HFFc6 (cell line): ENCODE data around the gene EN2. TPM values are rescaled to one million over a fixed set of nuclear protein-coding genes. Genes with fewer than 3 reads are reported as not detected.

Source experiments
- DNase-seq: peaks from one replicate; pipeline ENCODE4 v3.0.0-alpha.2; 2018
- H3K27ac Mint-ChIP-seq: 2 replicates; pipeline ENCODE4 v1.8.0; 2020; ENCODE audit warnings: mild to moderate bottlenecking, mixed read lengths
- H3K27me3 Mint-ChIP-seq: 2 replicates; pipeline ENCODE4 v1.8.0; 2021; ENCODE audit warnings: mild to moderate bottlenecking, moderate library complexity, mixed read lengths; ENCODE audit not compliant: insufficient read depth
- H3K36me3 Mint-ChIP-seq: 2 replicates; pipeline ENCODE4 v1.8.0; 2021; ENCODE audit warnings: low read depth, mixed read lengths
- H3K4me1 Mint-ChIP-seq: 2 replicates; pipeline ENCODE4 v1.8.0; 2020; ENCODE audit warnings: low read depth, mixed read lengths
- H3K4me3 Mint-ChIP-seq: 2 replicates; pipeline ENCODE4 v1.8.0; 2020; ENCODE audit warnings: mild to moderate bottlenecking, moderate library complexity, mixed read lengths
- H3K9me3 Mint-ChIP-seq: 2 replicates; pipeline ENCODE4 v1.8.0; 2020; ENCODE audit warnings: mild to moderate bottlenecking, mixed read lengths
- total RNA-seq, 6 experiments: library from RNA; stranded (reverse); fragmentation: NEBNext Ultra II Directional; extraction: Animal tissue kit (Norgen Biotek cat#: 25700); gene quantifications; 2 replicates in 1 of 6; 3 replicates in 5 of 6; pipeline ENCODE4 v1.2.3, GENCODE V29; 2021
- TF ChIP-seq, protein P1 (sequence below): fragments of 200-600 bp; sonication (generic); IDR thresholded peaks from 2 replicates; pipeline ENCODE4 v1.5.0; 2021; ENCODE audit warnings: antibody characterized with exemption, mild to moderate bottlenecking

The EN2 gene
- total RNA-seq, 6 experiments from 2014 or later, result not detected

DNA sequence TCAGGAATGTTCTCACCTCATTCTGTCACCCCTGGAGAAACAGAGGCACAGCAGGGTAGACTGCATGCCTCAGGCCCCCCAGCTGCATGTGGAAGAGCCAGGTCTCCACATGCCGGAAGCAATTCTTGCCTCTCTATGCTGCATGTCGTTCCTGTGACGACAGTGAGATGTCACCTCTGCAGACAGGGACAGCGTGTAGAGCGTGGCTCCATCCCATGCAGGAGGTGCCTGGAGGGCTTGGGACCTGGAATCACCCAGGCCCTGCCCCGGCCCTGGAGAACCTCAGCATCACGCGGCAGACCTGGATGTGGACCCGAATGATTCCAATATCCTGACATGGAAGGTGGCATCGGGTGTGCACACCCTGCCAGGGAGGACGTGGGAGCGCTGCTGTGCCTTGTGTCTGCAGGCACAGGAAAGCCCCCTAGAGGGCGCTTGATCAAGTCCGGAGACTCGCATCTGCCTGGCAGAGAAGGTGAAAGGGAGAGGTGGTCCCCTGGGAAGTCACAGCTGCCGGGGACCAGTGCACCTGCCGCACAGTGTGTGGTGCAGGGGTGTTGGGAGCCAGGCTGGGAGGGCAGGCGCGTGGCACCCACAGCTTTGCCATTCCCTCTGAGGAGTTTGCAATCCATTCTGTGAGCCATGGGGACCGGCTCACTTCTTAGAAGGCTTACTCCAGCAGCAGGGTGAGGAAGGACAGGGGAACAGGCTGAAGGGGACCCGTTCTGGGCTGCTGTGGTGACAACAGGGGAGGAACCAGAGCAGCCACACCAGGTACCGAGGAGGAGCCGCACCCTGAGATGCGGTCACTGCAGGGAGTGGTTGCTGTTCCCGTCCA is 45.3 kb upstream of the EN2 start:
- DNase-seq, result no peak
- Mint-ChIP-seq H3K4me1 (no peaks in the 10 kb centered on the region), H3K9me3 (no peaks in the 10 kb centered on the region; the same call in 1 of the 2 replicates), H3K36me3 (no peaks in the 10 kb centered on the region), H3K27ac (no peak overlapping the region), H3K4me3 (no peak overlapping the region), H3K27me3 (peaks cover 18% of the 10 kb centered on the region)
- TF ChIP-seq, protein P1, sequence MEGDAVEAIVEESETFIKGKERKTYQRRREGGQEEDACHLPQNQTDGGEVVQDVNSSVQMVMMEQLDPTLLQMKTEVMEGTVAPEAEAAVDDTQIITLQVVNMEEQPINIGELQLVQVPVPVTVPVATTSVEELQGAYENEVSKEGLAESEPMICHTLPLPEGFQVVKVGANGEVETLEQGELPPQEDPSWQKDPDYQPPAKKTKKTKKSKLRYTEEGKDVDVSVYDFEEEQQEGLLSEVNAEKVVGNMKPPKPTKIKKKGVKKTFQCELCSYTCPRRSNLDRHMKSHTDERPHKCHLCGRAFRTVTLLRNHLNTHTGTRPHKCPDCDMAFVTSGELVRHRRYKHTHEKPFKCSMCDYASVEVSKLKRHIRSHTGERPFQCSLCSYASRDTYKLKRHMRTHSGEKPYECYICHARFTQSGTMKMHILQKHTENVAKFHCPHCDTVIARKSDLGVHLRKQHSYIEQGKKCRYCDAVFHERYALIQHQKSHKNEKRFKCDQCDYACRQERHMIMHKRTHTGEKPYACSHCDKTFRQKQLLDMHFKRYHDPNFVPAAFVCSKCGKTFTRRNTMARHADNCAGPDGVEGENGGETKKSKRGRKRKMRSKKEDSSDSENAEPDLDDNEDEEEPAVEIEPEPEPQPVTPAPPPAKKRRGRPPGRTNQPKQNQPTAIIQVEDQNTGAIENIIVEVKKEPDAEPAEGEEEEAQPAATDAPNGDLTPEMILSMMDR, result peak; percentile 78

GRCh38 chr7:155414547-155415492 is 43.1 kb upstream of the EN2 start:
- no peak overlapping the region for H3K4me3 Mint-ChIP-seq
- H3K27ac Mint-ChIP-seq, result no peak overlapping the region
- H3K36me3 Mint-ChIP-seq, result no peaks in the 10 kb centered on the region
- no peaks in the 10 kb centered on the region; the same call in 1 of the 2 replicates for H3K9me3 Mint-ChIP-seq
- no peak for DNase-seq
- TF ChIP-seq, protein P1, result no peak
- H3K4me1 Mint-ChIP-seq, result no peaks in the 10 kb centered on the region
- H3K27me3 Mint-ChIP-seq, result peaks cover 21% of the 10 kb centered on the region

DNA sequence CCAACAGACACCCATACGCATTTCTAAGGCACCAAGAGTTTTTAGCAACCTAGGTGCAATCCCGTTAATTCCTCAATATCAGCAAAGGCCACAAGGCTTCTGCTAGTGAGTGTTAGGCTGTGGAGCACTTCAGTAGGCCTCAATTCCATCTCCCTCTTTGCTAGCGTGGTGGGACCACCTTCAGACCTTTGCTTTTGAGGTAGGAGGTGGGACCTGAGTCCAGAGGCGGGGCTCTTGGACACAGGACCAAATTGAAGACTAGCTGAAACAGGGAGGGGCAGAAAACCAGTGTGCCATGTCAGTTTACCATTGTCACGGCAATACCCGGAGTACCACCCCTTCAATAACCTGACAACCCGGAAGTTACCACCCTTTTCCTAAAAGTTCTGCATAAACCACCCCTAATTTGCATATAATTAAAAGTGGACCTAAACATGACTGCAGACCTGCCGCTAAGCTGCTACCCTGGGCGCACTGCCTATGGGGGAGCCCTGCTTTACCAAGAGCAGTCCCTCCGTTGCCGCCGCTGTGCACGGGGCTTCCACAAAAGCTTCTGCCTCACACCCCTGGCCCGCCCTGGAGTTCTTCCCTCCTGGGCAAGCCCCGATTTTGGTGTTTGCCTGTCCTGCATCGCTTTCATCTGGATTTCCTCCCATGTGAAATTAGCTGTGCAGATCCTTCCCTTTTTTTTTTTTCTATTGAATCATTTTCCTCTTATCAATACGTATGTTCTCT is 41.1 kb upstream of the EN2 start:
- Mint-ChIP-seq H3K36me3 (no peaks in the 10 kb centered on the region), H3K4me1 (no peaks in the 10 kb centered on the region), H3K4me3 (no peak overlapping the region), H3K27me3 (peaks cover 19% of the 10 kb centered on the region), H3K9me3 (no peaks in the 10 kb centered on the region), H3K27ac (no peak overlapping the region)
- TF ChIP-seq, protein P1, result no peak
- no peak for DNase-seq

DNA sequence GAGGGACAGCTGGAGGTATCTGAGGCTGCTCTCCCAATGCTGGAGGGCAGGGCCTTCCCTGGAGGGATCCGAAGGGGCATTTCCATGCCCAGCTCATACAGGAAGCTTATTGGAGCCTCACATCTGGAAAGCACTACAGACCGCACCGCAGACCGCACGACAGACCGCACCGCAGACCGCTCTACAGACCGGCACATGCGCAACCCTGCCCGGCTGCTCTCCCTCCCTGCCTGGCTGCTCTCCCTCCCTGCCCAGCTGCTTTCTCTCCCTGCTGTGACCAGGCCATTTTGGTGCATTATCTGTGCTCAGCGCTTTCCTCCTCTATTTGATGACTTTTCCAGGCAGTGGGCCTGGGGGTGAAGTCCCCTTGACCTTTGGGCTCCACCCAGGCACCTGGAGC is 39.6 kb upstream of the EN2 start:
- no peak overlapping the region for H3K4me3 Mint-ChIP-seq
- no peaks in the 10 kb centered on the region for H3K4me1 Mint-ChIP-seq
- H3K27me3 Mint-ChIP-seq, result peaks cover 22% of the 10 kb centered on the region
- H3K36me3 Mint-ChIP-seq, result no peaks in the 10 kb centered on the region
- DNase-seq, result no peak
- TF ChIP-seq, protein P1, result no peak
- H3K9me3 Mint-ChIP-seq, result no peaks in the 10 kb centered on the region
- H3K27ac Mint-ChIP-seq, result no peak overlapping the region
